K562 (cell line): Measurements from ENCODE around the gene BUB3. TPM values are rescaled to one million over a fixed set of nuclear protein-coding genes. Genes with fewer than 3 reads are reported as not detected.
A peak's percentile ranks its signal among the peaks of the same experiment; 100 is the strongest.

Experiments
- CBX8 ChIP-seq: fragments of 200-600 bp; sonication (generic); IDR thresholded peaks from 2 replicates; pipeline ENCODE4 v1.6.1; 2012; ENCODE audit warnings: borderline replicate concordance, mixed run types, low read depth, mild to moderate bottlenecking, moderate library complexity, mixed read lengths, low read length, control low read depth, inconsistent platforms; ENCODE audit not compliant: poor library complexity, severe bottlenecking; ENCODE audit errors: extremely low read depth
- E2F5 ChIP-seq: sonication (generic); formaldehyde crosslinking; IDR thresholded peaks from 2 replicates; pipeline ENCODE4 v1.8.0; 2022; ENCODE audit warnings: mild to moderate bottlenecking, missing genetic modification reagents
- ELF1 ChIP-seq: fragments of 200-800 bp; sonication (Bioruptor generic); IDR thresholded peaks from 2 replicates; pipeline ENCODE4 v1.6.1; 2016; ENCODE audit warnings: missing genetic modification characterization, missing compliant biosample characterization
- ETV1 ChIP-seq: fragments of 450-650 bp; conservative IDR thresholded peaks from 2 replicates; pipeline ENCODE4 v1.6.1; 2016; ENCODE audit warnings: missing genetic modification characterization, control low read depth, low read depth, missing compliant biosample characterization
- FOXK2 ChIP-seq, 2 experiments: fragments of 450-650 bp; IDR thresholded peaks in 1 of 2; conservative IDR thresholded peaks in 1 of 2; 2 replicates each; pipeline ENCODE4 v1.6.1; 2016; ENCODE audit warnings: low read depth in 2 of 2, mild to moderate bottlenecking in 1 of 2
- MEIS2 ChIP-seq: fragments of 450-650 bp; IDR thresholded peaks from 2 replicates; pipeline ENCODE4 v1.6.1; 2014; ENCODE audit warnings: mild to moderate bottlenecking; ENCODE audit not compliant: partially characterized antibody
- MNT ChIP-seq, 2 experiments: fragments of 450-650 bp; conservative IDR thresholded peaks; 2 replicates each; pipeline ENCODE4 v1.6.1; 2017; ENCODE audit warnings: mild to moderate bottlenecking in 2 of 2, moderate library complexity in 2 of 2
- MYBL2 ChIP-seq, 2 experiments: fragments of 450-650 bp in 1 of 2; sonication (generic) in 1 of 2; formaldehyde crosslinking in 1 of 2; IDR thresholded peaks; 2 replicates each; pipeline versions ENCODE4 v1.6.1 to v1.8.1; 2017 to 2022; ENCODE audit warnings: borderline replicate concordance in 1 of 2, inconsistent platforms in 1 of 2, low read depth in 1 of 2, mild to moderate bottlenecking in 1 of 2, missing genetic modification reagents in 1 of 2, moderate library complexity in 1 of 2
- NCOA4 ChIP-seq: fragments of 450-650 bp; IDR thresholded peaks from 2 replicates; pipeline ENCODE4 v1.6.1; 2018; ENCODE audit warnings: mild to moderate bottlenecking; ENCODE audit not compliant: partially characterized antibody
- NFYB ChIP-seq: IDR thresholded peaks from 2 replicates; pipeline ENCODE4 v1.6.1; 2011; ENCODE audit warnings: mild to moderate bottlenecking, moderate library complexity; ENCODE audit not compliant: insufficient read length; ENCODE audit errors: extremely low read depth
- NR4A1 ChIP-seq, 2 experiments: fragments of 250-450 bp in 1 of 2; fragments of 450-650 bp in 1 of 2; sonication (Bioruptor Pico) in 1 of 2; IDR thresholded peaks; 2 replicates each; pipeline versions ENCODE4 v1.4.0 to v1.6.1; 2016 to 2020; ENCODE audit warnings: mild to moderate bottlenecking in 2 of 2, missing compliant biosample characterization in 1 of 2, missing genetic modification characterization in 1 of 2, moderate library complexity in 1 of 2
- PHB2 ChIP-seq: fragments of 450-650 bp; IDR thresholded peaks from 2 replicates; pipeline ENCODE4 v1.6.1; 2017; ENCODE audit warnings: low read depth
- ZBTB49 ChIP-seq: sonication (generic); formaldehyde crosslinking; IDR thresholded peaks from 2 replicates; pipeline ENCODE4 v1.8.0; 2022; ENCODE audit warnings: missing genetic modification reagents, mild to moderate bottlenecking, borderline replicate concordance
- ZBTB7A ChIP-seq: IDR thresholded peaks from 2 replicates; pipeline ENCODE4 v1.6.1; 2011; ENCODE audit warnings: low read depth, mild to moderate bottlenecking, low read length, moderate library complexity, borderline replicate concordance; ENCODE audit not compliant: control insufficient read depth
- ZC3H4 ChIP-seq: sonication (generic); formaldehyde crosslinking; IDR thresholded peaks from 2 replicates; pipeline ENCODE4 v1.9.0; 2021; ENCODE audit warnings: missing genetic modification reagents, borderline replicate concordance
- ZNF311 ChIP-seq: fragments of 250-450 bp; sonication (Bioruptor Pico); IDR thresholded peaks from 2 replicates; pipeline ENCODE4 v1.4.0; 2020; ENCODE audit warnings: mild to moderate bottlenecking, moderate library complexity
- ZNF518B ChIP-seq: fragments of 250-450 bp; sonication (Bioruptor Pico); IDR thresholded peaks from 2 replicates; pipeline ENCODE4 v1.5.0; 2021; ENCODE audit warnings: mild to moderate bottlenecking, moderate library complexity
- polyA plus RNA-seq, 8 experiments: library from polyadenylated mRNA; depleted of rRNA in 4 of 8; stranded (reverse) in 5 of 8; unstranded in 3 of 8; fragments of >200 nt; fragmentation: Nextera tagmentation in 2 of 8; fragmentation: Illumina TruSeq in 1 of 8; extraction: Ambion mirVana in 2 of 8; extraction: Trizol in 1 of 8; gene quantifications; 2 replicates each; pipeline versions ENCODE4 v1.2.1 to v1.2.3, GENCODE V29; 2011 to 2014; ENCODE audit warnings: inconsistent platforms in 1 of 8, missing spikeins in 1 of 8
- total RNA-seq, 7 experiments: library from RNA; depleted of rRNA in 6 of 7; stranded (reverse); fragments of >200 nt in 6 of 7; fragmentation: Illumina TruSeq in 2 of 7; extraction: Trizol in 2 of 7; gene quantifications; 2 replicates each; pipeline versions ENCODE4 v1.2.1 to v1.2.3, GENCODE V29; 2011 to 2021; ENCODE audit warnings: low replicate concordance in 1 of 7

The BUB3 gene
- total and polyA plus RNA-seq, 9 of the 15 experiments (the other 6 are each of a cell fraction or from before 2014, with no cell fraction given) = 167 to 761 (median 225) TPM

GRCh38 chr10:123154092-123154710 is at the start of gene BUB3 (continued):
- TF ChIP-seq NCOA4 (no peak), PHB2 (no peak), MEIS2 (no peak), CBX8 (no peak), E2F5 (CRISPR knock-in tag) (no peak), ZNF518B (CRISPR knock-in tag) (no peak), ZC3H4 (no peak), MNT (conservative IDR thresholded peaks at IDR 0.05) (peak; percentile 67 to 79), NFYB (peak; percentile 70), FOXK2 (conservative IDR thresholded peaks at IDR 0.05 in 1 of 2, IDR thresholded peaks at IDR 0.05 in 1 of 2; ENCODE audit: low read depth in 2 of 2) (peak; percentile 32 to 62; a peak in 1 of 4 replicates), ELF1 (tag) (peak; percentile 84), MYBL2 (IDR thresholded peaks at IDR 0.05; ENCODE audit: low read depth) (peak; percentile 97), MYBL2 (CRISPR knock-in tag; IDR thresholded peaks at IDR 0.05; ENCODE audit: borderline replicate concordance) (no peak; the same call in 1 of the 2 replicates), NR4A1 (CRISPR knock-in tag; IDR thresholded peaks at IDR 0.05) (no peak), NR4A1 (tag; IDR thresholded peaks at IDR 0.05) (no peak), ETV1 (0 out of 2 replicates have a peak, but pooled peaks have one; percentile 21), ZBTB49 (CRISPR knock-in tag) (no peak), ZBTB7A (no peak), ZNF311 (no peak)
